Heart right ventricle (tissue), 16 donors: ENCODE data around the gene NCMAP. TPM values are rescaled to one million over a fixed set of nuclear protein-coding genes. Genes with fewer than 3 reads are reported as not detected.

Experiments used
- ATAC-seq, 8 donors: fragments of 200-7000 bp; cut with Tn5 transposase; one replicate each; pipeline ENCODE4 v1.9.1; 2020; ENCODE audit warnings: mild to moderate bottlenecking in 8 of 8, moderate library complexity in 8 of 8, moderate number of reproducible peaks in 1 of 8
- DNase-seq, 2 donors: peaks; one replicate each; pipeline ENCODE4 v3.0.0-alpha.2; 2020
- H3K27ac ChIP-seq, 10 donors: fragments of 200-600 bp; sonication (generic) in 2 of 10; one replicate each; pipeline versions ENCODE4 v1.5.0 to v1.8.0; 2020 to 2022; ENCODE audit warnings: mild to moderate bottlenecking in 3 of 10
- H3K27me3 ChIP-seq, 7 donors: fragments of 200-600 bp; one replicate each; pipeline ENCODE4 v1.8.0; 2021 to 2022; ENCODE audit warnings: mild to moderate bottlenecking in 2 of 7
- H3K36me3 ChIP-seq, 9 donors: fragments of 200-600 bp; sonication (generic) in 1 of 9; one replicate each; pipeline versions ENCODE4 v1.5.0 to v1.8.0; 2020 to 2022; ENCODE audit warnings: mild to moderate bottlenecking in 2 of 9
- H3K4me1 ChIP-seq, 9 donors: fragments of 200-600 bp; sonication (generic) in 1 of 9; one replicate each; pipeline versions ENCODE4 v1.5.0 to v1.8.0; 2020 to 2022; ENCODE audit warnings: mild to moderate bottlenecking in 4 of 9
- H3K4me3 ChIP-seq, 10 donors: fragments of 200-600 bp; sonication (generic) in 2 of 10; one replicate each; pipeline versions ENCODE4 v1.5.0 to v1.8.0; 2020 to 2022; ENCODE audit warnings: mild to moderate bottlenecking in 7 of 10, moderate library complexity in 2 of 10
- H3K9me3 ChIP-seq, 11 donors: fragments of 200-600 bp in 10 of 11; sonication (generic) in 2 of 11; one replicate each; pipeline versions ENCODE4 v1.5.0 to v1.8.0; 2013 to 2022; ENCODE audit warnings: mild to moderate bottlenecking in 2 of 11, control low read depth in 1 of 11, moderate library complexity in 1 of 11
- CTCF ChIP-seq, 9 donors: fragments of 200-600 bp; sonication (generic) in 2 of 9; IDR thresholded peaks; one replicate each; pipeline versions ENCODE4 v1.5.0 to v1.8.0; 2021 to 2022; ENCODE audit warnings: antibody characterized with exemption in 9 of 9, mild to moderate bottlenecking in 5 of 9, moderate library complexity in 1 of 9
- WGBS, 2 donors: extraction: QIAGEN DNeasy Blood & Tissue Kit; methylation state at CpG; one replicate each; pipeline ENCODE4 v1.1.7; 2013; ENCODE audit warnings: inconsistent platforms in 1 of 2; 5-methylcytosine and 5-hydroxymethylcytosine counted together
- intact Hi-C, 10 donors: fragments of 100-400 bp; cut with DNase I; formaldehyde crosslinking; loops; one replicate each; pipeline versions ENCODE4 v1.11.1 to v1.14.2; 2022
- polyA plus RNA-seq, 2 donors: library from polyadenylated mRNA; stranded (reverse); fragments of 200-250 nt; gene quantifications; one replicate each; pipeline ENCODE4 v1.2.3, GENCODE V29; 2013
- total RNA-seq, 10 donors: library from RNA; stranded (reverse); fragmentation: NEBNext Ultra II Directional in 3 of 10; extraction: Animal tissue kit (Norgen Biotek cat#: 25700) in 3 of 10; gene quantifications; one replicate each; pipeline versions ENCODE4 v1.2.1 to v1.2.4, GENCODE V29; 2021 to 2023
- donor health status: Arrhythmogenic right ventricular cardiomyopathy.
- donor health status: ischemic (EF 13 %, LVEDD 7.1; RV severe dilation, severe dysfunction).
- donor health status: healthy with polysubstance abuse.
- donor health status: DM: no; HTN: yes; CAD: no.
- donor health status: DM: no; HTN: no; CAD: no.
- donor health status: ischemic (EF 25% LVEDD 6.9; RV normal size, moderate dysfunction).
- donor health status: ischemic (EF 25% LVEDD 5.7; RV mildly dilated, moderate dysfunction).
- donor health status: healthy.
- donor health status: DM: yes; HTN: yes; CAD: no.
- donor health status: Ischemic cardiomyopathy.
- donor health status: ischemic (EF 35%, LVEDD 5.7; RV mildly dilated, moderate dysfunction).
- donor health status: nonischemic (EF 11% LVEDD 7.7; RV severe dilation, severe dysfunction).
- donor health status: DM: yes; HTN: yes; CAD: no.
- donor health status: PGD.
- donor health status: ischemic (EF 29% LVEDD 5.4; RV normal size, mild dysfunction).
- donor health status: nonischemic (EF 23%, LVEDD 6.1; RV moderate dilation, normal function).

NCMAP gene
- total and polyA plus RNA-seq, 12 donors, result 0.01 to 0.36 (median 0.10) TPM; not detected in 2

GRCh38 chr1:24609949-24610517, 54.1 kb downstream of the NCMAP start:
- DNase-seq, result no peak
- TF ChIP-seq CTCF (IDR thresholded peaks at IDR 0.05), result no peak
- H3K4me3 ChIP-seq, result no peak overlapping the region
- WGBS, 2 donors, result 74 to 77% methylated on average over 3 of the region's 3 CpGs
- H3K27me3 ChIP-seq, result peaks cover 0 to 14% (median 12%) of the 10 kb centered on the region in 7 donors
- no peaks in the 10 kb centered on the region for H3K9me3 ChIP-seq
- H3K36me3 ChIP-seq, result no peaks in the 10 kb centered on the region
- H3K27ac ChIP-seq, result no peak overlapping the region
- H3K4me1 ChIP-seq, result no peaks in the 10 kb centered on the region
- ATAC-seq, result no peak
- intact Hi-C loops, result no loop called here

GRCh38 chr1:24619376-24619775, 63.5 kb downstream of the NCMAP start:
- WGBS, 2 donors, result 65 to 75% methylated on average over 5 of the region's 5 CpGs

GRCh38 chr1:24620678-24621077, 64.8 kb downstream of the NCMAP start:
- Histone ChIP-seq H3K27me3 (peaks cover 0 to 27% (median 3%) of the 10 kb centered on the region in 7 donors), H3K4me3 (no peak overlapping the region), H3K9me3 (peaks cover 0 to 2% (median 0%) of the 10 kb centered on the region in 11 donors), H3K4me1 (no peaks in the 10 kb centered on the region), H3K27ac (no peak overlapping the region), H3K36me3 (no peaks in the 10 kb centered on the region)
- no peak for DNase-seq
- intact Hi-C loops, result loop anchor here in 1 of 10 donors (10.0 kb wide), 2 partner anchors 66 to 416 kb away; partner anchors contain the start of gene NCMAP
- no peak for ATAC-seq
- no peak for TF ChIP-seq CTCF (IDR thresholded peaks at IDR 0.05)
- 75 to 82% methylated on average over 5 of the region's 5 CpGs for WGBS, 2 donors

More at GRCh38 chr1:24619376-24619775, 63.5 kb downstream of the NCMAP start:
- H3K36me3 ChIP-seq, result no peaks in the 10 kb centered on the region
- ATAC-seq (no peak), DNase-seq (no peak)
- H3K27ac ChIP-seq, result no peak overlapping the region
- intact Hi-C loops, result no loop called here
- TF ChIP-seq CTCF (IDR thresholded peaks at IDR 0.05), result no peak
- H3K9me3 ChIP-seq, result peaks cover 0 to 3% (median 0%) of the 10 kb centered on the region in 11 donors
- peaks cover 0 to 25% (median 3%) of the 10 kb centered on the region in 7 donors for H3K27me3 ChIP-seq
- no peaks in the 10 kb centered on the region for H3K4me1 ChIP-seq
- no peak overlapping the region for H3K4me3 ChIP-seq

- H3K27ac ChIP-seq, result no peak overlapping the region
- intact Hi-C loops, result loop anchor here in 1 of 10 donors (10.0 kb wide), 2 partner anchors 66 to 416 kb away; partner anchors contain the start of gene NCMAP
- no peaks in the 10 kb centered on the region for H3K9me3 ChIP-seq
- H3K4me1 ChIP-seq, result no peaks in the 10 kb centered on the region
- DNase-seq (no peak), ATAC-seq (no peak)
- no peak for TF ChIP-seq CTCF (IDR thresholded peaks at IDR 0.05)
- no peaks in the 10 kb centered on the region for H3K36me3 ChIP-seq
- H3K27me3 ChIP-seq, result peaks cover 0 to 27% (median 6%) of the 10 kb centered on the region in 7 donors
- H3K4me3 ChIP-seq, result no peak overlapping the region
- WGBS, 2 donors, result 89 to 91% methylated on average over 5 of the region's 5 CpGs
These were observed 65.2 kb downstream of the NCMAP start for GRCh38 chr1:24621121-24621520.
